Measurements from ENCODE around the gene MPC1.

Gene MPC1

GRCh38 chr6:166343150-166343487 lies 39.6 kb downstream of the MPC1 start:
- no peak for DNase-seq

DNA sequence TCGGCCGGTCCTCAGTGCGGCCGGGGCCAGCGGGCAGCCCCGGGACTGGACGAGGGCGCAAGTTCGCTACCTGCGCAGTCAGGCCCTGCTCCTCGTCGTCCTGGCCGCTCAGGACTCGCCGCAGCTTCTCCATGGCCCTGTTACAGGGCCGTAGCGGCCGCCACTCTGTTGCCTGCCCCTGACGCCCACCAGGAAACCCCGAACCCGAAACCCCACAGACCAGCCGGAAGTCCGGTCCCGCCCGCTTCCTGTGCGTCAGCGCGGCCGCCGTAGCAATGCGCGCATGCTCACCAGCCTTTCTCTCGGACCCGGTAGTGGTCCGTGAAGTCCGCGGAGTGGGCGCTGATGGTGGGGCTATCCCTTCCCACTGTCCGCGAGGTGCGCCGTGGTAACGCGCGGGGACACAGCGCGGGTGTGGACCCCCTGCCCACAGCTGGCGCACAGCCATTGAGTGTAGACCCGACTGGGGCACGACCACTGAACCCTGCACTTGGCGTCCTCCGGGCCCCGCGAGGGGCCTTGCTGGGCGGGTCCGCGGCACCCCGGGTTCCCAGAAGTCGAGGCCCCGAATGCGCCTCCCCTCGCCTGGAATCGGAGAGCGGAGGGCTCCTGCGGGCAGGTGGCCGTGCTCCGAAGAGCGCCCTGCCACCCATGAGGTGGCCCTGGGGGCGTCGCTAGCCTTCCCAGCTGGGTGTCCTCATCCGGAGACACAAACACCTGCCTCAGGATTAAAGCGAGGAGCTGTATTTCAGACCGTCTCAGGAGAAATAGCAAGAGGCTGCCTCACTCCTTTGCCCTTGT lies 40.2 kb downstream of the MPC1 start, which contains the start of gene SFT2D1:
TSS of gene SFT2D1 (minus strand) at position 197 of the 801 bp plus-strand sequence. CDS start at position 133, 64 bp downstream.
- DNase-seq = peak; percentile 91

- peak; percentile 44 for DNase-seq
Observed at GRCh38 chr6:166341977-166342348, 40.8 kb downstream of the MPC1 start.

DNA sequence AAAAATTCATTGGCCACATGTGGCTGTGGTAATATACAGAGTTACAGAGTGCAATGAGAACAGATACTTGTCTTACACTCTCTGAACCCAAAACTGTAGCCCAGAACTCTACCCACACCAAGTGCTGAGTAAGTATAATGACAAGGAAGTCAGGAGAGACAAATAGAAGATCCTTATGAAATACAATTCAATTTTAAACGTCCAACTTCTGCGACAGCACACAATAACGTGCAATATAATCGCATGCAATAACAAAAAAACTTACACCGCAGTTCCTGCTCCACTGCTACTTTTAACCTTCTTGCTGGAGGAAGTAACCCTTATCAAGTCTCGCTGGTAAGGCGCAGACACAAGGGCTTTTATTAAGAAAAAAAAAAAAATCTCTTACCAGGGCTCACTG lies 41.3 kb downstream of the MPC1 start:
- no peak for DNase-seq

DNA sequence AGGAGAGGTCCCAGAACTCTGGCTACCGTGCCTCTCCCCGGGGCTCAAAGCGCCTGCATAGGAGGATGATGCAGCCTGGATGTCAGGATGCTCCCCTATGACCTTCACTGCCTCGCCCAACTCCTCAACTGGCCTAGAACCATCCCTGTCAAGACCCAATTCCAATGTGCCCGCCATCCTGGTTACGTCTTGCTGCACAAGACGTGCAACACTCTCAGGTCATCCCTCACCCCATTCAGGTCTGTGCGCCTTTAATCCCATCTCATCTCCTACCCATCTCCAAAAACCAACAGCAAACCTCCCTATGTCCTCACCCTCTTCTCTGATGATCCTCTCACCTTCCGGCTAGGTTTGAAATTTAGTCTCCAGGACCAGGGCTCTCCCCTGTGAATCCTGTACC lies 43.9 kb downstream of the MPC1 start:
- DNase-seq = no peak

DNA sequence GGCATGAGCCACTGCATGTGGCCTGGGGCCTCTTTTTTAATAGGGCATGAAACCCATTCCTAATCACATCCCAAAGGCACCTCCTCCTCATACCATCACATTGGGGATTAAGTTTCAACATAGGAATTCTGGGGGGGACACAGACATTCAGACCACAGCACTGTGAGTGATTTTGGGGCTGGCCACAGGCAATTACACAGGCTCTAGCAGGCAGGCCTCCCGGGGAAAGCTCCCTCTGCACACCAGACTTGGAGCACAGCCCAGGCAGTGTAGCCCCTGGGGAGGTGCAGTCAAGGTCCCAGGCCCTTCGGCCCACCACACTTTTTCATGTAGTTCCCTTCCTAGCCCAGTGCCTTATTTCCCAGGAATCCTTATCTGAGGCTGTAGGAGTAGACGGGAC lies 45.9 kb downstream of the MPC1 start:
- DNase-seq = no peak

GRCh38 chr6:166335378-166336302 lies 47.1 kb downstream of the MPC1 start:
- no peak for DNase-seq

- DNase-seq = no peak
Observed at GRCh38 chr6:166334878-166335277, 47.9 kb downstream of the MPC1 start.

- DNase-seq = no peak
Observed at GRCh38 chr6:166333172-166333995, 49.4 kb downstream of the MPC1 start.

GRCh38 chr6:166331503-166332415 lies 51.0 kb downstream of the MPC1 start:
- DNase-seq = no peak

DNA sequence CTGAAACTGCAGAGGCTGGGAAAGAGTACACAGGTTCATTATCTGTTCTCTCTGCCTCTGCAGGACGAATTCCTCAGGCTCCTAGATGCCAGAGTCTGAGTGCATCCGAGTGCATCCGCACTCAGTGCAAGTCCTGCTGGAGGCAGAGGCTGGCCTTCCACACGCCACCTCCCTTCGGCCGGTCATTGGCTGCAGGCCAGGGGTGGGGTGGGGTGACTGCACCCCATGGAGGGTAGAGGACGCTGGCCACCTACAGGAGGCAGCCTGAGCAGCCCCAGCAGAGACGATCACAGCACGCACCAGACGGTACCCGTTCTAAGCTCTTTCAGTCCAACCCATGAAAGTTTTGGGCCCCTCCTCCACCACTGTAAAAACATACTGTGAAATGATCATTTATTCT lies 52.1 kb downstream of the MPC1 start:
- no peak for DNase-seq

GRCh38 chr6:166325383-166326042 lies 57.2 kb downstream of the MPC1 start:
- DNase-seq = peak; percentile 6

GRCh38 chr6:166323395-166323794 lies 59.3 kb downstream of the MPC1 start:
- no peak for DNase-seq

DNA sequence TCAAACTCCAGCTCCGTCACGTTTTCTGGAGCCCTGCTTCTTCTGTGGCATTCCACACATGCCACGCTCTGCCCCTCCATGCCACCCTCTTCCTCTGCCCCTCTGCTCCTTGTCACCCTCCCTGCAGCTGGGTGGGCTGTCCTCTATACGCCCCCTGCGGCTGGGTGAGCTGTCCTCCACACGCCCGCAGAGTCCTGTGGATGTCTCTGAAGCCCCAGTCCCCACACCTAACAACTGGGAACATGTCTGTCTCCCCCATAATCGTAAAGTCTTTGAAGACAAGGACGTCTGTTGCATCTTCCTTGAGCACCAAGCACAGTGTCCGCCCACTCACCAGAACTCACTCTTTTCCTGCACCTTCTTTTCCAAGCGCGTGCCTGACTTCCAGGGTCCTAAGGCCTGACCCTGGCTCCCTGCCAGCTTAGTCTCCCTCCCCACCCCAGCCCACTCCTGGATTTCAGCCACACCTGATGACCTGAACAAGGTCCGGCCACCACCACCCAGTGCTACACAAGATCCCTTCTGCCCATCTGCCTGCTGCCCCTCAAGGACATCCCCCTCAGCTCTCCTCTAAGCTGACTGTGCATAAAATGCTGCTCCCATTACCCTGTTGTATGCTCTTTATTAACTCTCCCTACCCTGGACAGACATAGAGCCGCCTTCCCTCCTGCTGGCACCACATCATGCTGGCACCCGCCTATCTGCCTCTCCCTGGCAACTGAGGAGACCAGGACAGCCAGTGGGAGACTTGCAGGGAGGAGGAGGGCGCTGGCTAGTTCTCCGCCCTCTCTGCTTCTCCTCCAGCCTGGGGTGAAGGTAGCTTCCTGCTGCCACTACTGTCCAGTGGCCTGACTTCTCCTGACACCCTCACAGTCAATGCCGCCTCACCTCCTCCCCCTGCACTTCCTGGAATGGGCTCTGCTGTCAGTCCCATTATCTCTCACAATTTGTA lies 63.8 kb downstream of the MPC1 start:
- peak; percentile 39 for DNase-seq

DNA sequence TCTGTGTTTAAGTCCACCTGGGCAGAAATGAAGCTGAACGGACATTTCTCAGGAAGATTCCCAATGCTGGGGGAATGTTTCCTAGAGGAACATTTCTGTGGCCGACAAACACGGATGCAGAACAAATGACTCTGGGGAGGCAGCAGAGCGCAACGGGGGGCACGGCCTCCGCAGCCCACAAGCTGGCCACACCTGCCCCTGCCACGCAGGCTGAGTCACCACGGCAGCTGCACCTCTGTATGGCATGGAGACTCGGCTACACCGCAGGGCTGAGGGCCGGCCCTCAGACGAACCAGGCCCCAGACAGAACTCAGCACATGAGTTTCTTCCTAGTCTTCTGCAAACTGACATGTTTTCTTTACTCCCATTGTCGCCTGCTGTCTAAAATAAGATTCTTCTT lies 64.5 kb downstream of the MPC1 start:
- peak; percentile 31 for DNase-seq

DNA sequence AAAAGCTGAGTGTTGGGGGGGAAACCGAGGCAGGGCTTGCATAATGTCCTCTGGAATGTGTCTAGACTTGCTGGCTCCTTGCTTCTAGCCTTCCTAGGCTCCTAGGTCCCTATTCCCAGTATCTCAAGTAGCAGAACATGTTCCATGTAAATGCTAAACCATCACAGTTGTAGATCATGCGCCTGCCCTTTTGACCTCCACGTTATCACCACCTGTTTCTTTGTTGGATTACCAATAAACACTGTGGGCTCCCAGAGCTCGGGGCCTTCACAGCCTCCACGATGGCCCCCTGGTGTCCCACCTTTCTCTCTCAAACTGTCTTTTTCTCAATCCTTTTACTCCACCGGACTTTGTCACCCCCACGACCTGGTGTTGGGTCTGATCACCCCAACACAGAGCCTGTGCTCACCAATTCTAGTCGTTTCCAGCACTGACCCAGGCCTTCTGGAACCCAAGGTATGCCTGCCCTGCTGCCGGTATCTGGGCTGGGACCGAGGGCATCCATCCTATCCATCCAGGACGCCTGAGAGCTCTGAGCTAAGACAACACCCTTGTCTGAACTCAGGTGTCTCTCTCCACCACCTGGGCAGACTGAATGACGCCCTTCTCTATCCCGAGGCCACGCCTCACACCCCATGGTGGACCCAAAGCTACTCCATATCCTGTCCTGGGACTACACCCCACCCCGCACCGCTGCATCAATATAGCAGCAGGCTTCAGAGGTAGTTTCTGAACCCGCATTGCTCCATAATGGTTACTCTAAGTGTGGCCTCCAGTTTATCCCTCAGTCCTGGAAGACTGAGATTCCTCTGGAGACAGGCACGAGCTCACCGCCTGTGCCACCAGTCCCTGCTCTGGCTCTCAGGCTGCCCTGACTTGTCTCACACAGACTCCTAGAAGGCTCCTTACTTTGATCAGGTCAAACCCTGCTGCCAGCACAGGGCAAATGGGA lies 65.2 kb downstream of the MPC1 start:
- DNase-seq = peak; percentile 26

DNA sequence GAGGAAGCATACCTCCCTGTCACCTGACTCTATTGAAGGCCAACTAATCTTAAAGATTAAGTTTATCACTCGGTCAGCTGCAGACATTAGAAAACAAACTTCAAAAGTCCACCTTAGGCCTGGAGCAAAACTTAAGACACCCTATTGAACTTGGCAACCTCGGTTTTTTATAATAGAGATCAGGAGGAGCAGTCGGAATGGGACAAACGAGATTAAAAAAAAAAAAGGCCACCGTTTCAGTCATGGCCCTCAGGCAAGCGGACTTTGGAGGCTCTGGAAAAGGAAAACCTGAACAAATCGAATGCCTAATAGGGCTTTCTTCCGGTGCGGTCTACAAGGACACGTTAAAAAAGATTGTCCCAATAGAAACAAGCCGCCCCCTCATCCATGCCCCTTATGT lies 67.3 kb downstream of the MPC1 start:
- no peak for DNase-seq

All from NCI-H146 (cell line).